ENCODE measurements around the gene FAM227A. TPM values are rescaled to one million over a fixed set of nuclear protein-coding genes. Genes with fewer than 3 reads are reported as not detected.

Gene FAM227A
- total and polyA plus RNA-seq, 2 of the 13 experiments (the other 11 are each of a cell fraction or from before 2014, with no cell fraction given), result 1.0 to 1.5 TPM

- TF ChIP-seq ZNF407 (CRISPR knock-in tag; IDR thresholded peaks at IDR 0.05; ENCODE audit: not compliant biosample characterization), result peak; percentile 47
- no peak for TF ChIP-seq SATB2 (CRISPR knock-in tag; IDR thresholded peaks at IDR 0.05)
- TF ChIP-seq PAXIP1 (CRISPR knock-in tag; conservative IDR thresholded peaks at IDR 0.05), result no peak
- TF ChIP-seq ZNF383 (CRISPR knock-in tag; IDR thresholded peaks at IDR 0.05; ENCODE audit: borderline replicate concordance), result no peak
- peak; percentile 37; the same call in 1 of the 2 replicates for TF ChIP-seq GATA4 (IDR thresholded peaks at IDR 0.05; ENCODE audit: borderline replicate concordance, low read depth)
- TF ChIP-seq FOXO1 (CRISPR knock-in tag; IDR thresholded peaks at IDR 0.05), result peak; percentile 56
- TF ChIP-seq ZNF710 (CRISPR knock-in tag; IDR thresholded peaks at IDR 0.05; ENCODE audit: borderline replicate concordance), result 0 out of 2 replicates have a peak, but pooled peaks have one; percentile 63
- no peak for TF ChIP-seq STAT5B (CRISPR knock-in tag; IDR thresholded peaks at IDR 0.05)
- TF ChIP-seq ZBTB44 (CRISPR knock-in tag; IDR thresholded peaks at IDR 0.05), result no peak
- no peak for TF ChIP-seq CREB3 (CRISPR knock-in tag; IDR thresholded peaks at IDR 0.05)
- peak; percentile 68; the same call in 1 of the 2 replicates for TF ChIP-seq BORCS8-MEF2B (CRISPR knock-in tag; IDR thresholded peaks at IDR 0.05)
Observed at GRCh38 chr22:38700789-38701628, 44.8 kb upstream of the FAM227A start, which contains the start of gene JOSD1 (continued).

Measured in HepG2 (cell line).